HG02610 (cell line): ENCODE results near the gene RAB11FIP3.
A peak's percentile ranks its signal among the peaks of the same experiment; 100 is the strongest.

Experiments
- ATAC-seq: cut with Tn5 transposase; IDR thresholded peaks from one replicate; pipeline ENCODE4 v1.9.1; 2021; ENCODE audit warnings: mild to moderate bottlenecking, moderate library complexity; ENCODE audit not compliant: unreplicated experiment

Gene RAB11FIP3

DNA sequence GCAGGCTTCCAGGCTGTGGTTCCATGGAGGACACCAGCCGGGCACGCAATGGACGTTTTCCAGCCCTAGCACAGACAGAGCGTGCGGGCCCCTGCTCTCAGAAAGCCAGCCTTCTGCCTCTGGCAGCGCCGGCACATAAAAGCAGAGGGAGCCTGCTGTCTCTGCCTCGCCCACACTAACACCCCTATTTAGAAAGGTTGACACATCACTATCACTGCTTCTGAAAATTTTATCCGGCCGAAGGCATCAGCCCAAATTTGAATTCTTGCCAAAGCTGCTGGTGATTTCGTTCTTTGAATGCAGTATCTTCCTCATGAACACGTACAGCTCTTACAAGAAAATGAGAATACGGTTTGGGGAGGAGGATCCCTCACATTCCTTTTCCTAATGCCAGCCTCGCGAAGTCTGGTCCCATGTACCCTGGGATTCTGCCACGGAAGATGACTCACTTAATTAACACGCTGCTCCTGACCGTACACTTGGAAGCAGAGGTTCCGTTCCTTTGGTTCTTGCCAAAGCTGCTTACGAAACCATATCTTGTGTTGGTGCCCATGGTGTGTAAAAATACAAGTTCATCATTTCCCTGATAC lies 1.3 kb upstream of the RAB11FIP3 start:
- ATAC-seq = no peak

DNA sequence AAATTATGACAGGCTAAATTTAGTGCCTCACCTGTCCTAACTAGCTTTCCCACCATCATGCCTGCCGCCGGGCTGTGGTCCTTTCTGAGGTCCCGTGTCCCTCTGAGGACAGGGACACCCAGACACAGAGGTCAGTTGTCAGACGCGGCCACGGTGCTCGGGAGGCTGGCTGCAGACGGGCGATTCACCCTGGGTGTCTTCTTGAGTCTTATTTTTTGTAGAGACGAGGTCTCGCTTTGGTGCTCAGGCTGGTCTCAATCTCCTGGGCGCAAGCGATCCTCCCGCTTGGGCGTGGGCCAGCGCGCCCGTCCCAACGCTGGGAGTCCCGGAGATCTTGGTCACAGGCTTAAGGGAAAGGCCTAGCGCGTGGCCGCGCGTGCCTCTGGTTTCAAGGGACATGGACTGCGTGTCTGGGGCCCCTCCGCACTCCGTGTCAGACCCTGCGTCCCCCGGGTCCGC lies 797 bp upstream of the RAB11FIP3 start:
- ATAC-seq = no peak

DNA sequence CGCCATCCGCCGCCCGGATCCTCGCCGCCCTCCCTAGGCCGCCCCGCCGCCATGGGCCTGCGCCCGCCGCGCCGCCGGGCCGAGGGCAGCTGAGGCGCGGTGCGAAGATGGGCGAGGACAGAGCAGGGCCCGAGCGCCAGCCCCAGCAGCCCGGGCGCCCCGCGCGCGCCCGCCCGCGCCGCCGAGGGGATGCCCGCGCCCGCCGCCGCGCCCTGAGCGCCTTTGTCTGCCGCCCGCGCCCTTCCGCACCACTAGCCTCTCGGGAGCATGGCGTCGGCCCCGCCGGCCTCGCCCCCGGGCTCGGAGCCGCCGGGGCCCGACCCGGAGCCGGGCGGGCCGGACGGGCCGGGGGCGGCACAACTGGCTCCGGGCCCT lies 278 bp downstream of the RAB11FIP3 start:
- peak; percentile 31 for ATAC-seq

DNA sequence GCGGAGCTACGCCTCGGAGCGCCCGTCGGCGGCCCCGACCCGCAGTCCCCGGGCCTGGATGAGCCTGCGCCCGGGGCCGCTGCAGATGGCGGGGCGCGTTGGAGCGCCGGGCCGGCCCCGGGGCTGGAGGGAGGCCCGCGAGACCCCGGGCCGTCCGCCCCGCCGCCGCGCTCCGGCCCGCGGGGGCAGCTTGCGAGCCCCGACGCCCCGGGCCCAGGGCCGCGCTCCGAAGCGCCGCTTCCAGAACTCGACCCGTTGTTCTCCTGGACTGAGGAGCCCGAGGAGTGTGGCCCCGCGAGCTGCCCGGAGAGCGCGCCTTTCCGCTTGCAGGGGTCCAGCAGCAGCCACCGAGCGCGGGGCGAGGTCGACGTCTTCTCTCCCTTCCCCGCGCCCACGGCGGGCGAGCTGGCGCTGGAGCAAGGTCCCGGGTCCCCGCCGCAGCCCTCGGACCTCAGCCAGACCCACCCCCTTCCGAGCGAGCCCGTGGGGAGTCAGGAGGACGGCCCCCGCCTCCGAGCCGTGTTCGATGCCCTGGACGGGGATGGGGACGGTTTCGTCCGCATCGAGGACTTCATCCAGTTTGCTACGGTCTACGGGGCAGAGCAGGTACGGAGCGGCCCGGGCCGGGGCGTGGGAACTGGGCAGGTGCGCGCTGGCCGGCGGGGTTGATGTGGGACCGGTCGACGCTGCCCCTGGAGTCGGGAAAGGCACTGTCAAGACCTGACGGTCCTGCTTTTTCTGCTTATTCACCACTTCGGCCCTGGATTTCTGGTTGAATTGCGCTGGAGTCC lies 861 bp downstream of the RAB11FIP3 start:
- peak; percentile 5 for ATAC-seq

DNA sequence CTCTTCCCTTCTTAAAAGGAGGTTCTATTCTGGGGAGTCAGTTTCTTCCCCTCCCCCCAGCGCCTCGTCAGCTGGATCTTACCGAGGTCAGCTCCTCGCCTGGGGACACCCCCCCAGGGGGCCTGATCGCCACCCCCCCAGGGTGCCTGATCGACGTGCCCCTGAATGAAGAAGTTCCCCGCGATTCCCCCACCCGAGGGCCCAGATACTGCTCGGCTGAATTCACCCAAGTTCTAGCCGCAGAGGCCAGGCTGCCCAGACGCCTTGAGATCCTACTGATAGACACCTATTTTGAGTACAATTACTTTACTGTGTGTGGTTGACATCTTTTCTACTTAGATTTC lies 1.4 kb downstream of the RAB11FIP3 start:
- no peak for ATAC-seq

DNA sequence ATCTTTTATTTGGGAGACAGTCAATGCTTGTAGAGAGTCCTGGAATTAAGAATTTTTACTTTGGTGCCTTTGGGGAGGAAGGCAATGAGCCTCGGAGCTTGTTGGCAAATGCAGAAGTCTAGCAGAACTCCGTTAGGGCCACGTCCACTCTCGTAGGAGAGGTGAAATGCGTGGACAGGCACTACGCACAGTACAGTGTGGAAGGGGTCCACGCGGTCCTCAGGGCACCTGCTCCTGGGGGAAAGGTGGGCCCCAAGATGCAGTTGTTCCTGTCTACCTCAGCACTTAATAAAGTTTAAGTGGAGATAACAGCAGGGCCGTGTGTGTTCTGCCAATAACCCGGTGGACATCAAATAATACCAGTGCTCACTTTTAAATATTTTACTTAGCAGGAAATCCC lies 1.8 kb downstream of the RAB11FIP3 start:
- no peak for ATAC-seq

DNA sequence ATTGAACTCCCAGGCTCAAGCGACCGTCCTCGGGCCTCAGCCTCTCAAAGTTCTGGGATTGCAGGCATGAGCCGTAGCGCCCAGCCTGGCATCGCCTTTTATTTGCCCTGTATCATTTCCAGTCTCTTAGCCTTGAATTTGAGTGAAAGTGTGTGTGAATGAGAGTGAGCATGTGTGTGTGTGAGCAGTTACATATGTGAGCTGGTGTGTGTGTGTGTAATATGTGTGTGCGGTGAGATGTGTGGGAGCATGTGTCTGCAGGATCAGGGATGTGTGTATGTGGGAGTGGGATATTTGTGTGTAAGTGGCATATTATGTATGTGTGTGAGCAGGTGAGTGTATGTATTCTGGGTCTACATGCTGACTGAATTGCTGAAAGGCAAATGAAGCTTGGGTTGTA lies 5.5 kb downstream of the RAB11FIP3 start:
- no peak for ATAC-seq

DNA sequence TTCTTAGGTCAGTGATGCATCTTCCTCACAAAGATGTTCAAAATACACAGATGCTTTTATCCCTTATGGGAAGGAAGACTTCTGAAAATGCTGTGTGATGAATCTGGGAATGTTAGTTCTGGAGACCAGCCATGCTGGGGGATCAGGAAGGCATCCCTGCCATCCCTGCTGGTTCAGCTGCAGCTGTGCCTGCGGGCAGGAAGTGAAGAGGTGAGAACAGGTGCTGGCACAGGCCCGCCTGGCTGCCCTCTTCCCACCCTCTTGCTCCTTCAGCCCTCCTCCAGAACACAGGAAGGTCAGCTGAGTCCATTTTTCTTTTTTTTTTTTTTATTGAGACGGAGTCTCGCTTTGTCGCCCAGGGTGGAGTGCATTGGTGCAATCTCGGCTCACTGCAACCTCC lies 15.2 kb downstream of the RAB11FIP3 start:
- ATAC-seq = no peak

DNA sequence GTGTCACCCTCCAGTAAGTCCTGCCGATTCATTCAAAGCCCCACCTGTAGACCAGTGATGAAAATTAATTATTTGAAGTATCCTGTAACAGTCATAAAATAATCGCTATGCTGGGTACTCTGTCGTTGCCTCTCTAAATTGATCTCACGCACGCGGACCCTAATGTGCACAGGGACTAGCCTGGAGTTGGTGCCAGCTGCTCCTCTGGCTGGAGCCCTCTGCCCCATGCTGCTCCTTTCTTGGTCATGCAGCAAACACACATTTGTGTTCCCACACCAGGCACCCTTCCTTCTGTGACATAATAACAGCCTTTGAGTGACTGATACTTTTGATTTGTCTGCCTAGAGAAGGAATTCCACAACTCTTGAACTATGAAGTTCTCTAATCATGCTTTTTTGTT lies 16.0 kb downstream of the RAB11FIP3 start:
- ATAC-seq = no peak

DNA sequence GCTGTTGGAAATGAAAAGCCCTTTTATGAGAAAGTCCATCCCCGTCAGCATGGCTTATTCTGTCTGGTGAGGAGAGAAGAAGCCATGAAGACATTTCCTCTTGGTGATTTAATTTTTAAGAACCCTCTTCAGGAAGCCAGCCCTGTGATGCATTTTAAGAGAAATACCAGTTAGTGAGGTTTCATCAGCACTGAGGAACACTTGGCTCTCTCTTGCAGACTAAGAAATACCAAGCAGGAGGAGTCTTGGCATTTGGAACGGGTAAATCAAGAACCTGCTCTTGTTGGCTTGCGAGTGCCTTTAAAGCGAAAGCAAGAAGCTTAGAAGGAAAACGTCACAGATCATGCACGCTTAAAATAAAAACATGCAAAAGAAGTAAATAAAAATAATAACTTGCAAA lies 17.5 kb downstream of the RAB11FIP3 start:
- ATAC-seq = no peak

DNA sequence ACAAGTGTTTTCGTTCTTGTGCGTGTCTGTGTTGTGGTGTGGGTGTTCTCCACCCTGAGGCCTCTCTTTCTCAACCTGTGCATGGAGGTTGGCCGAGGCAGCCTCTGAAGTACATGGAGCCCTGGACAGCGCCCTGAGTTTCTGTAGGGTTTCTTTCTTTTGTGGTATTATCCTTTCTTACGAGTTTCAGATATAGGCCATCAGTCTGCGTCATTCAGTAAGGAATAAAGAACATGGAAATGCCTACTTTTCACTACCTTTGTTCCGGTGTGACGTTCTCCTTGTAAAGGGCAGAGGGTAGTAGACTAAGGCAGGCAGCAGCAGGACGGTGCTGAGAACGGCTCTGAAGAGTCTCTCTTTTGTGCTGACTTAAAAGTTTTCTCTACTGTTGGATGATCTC lies 18.6 kb downstream of the RAB11FIP3 start:
- no peak for ATAC-seq

DNA sequence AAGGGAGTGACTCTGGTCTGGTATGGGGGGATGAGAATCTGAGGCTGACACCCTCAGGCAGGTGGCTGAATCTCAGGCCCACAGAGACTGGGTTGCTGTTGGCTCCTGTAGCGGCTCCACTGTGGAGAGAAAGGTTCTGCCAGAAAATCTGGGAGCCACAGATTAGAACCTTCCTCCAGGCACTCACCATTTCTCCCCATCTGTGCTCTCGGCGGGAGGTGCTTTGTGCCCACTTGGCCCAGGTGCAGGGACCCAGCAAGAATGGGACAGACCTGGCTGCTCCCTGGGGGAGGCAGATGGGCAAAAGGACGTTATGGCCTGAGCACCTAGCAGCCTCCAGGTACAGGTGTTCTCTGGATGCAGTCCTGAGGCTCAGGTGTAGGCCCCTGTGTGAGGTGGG lies 20.1 kb downstream of the RAB11FIP3 start:
- no peak for ATAC-seq

DNA sequence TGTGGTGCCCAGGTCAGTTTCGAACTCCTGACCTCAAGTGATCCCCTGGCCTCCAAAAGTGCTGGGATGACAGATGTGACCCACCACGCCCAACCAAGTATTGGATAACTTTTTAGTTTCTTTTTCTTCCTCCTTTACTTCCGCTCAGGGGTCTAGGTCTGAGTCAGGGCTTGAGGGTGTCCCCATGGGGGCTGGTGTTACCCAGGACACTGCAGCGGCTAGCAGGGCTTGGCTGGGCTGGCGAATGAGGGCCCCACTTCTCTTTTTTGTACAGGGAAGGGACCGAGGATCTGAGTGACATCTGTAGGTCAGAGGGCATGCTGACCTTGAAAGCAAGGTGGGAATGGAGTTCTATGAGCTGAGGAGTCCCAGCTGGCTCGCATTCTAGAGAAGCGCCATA lies 24.9 kb downstream of the RAB11FIP3 start:
- ATAC-seq = no peak

DNA sequence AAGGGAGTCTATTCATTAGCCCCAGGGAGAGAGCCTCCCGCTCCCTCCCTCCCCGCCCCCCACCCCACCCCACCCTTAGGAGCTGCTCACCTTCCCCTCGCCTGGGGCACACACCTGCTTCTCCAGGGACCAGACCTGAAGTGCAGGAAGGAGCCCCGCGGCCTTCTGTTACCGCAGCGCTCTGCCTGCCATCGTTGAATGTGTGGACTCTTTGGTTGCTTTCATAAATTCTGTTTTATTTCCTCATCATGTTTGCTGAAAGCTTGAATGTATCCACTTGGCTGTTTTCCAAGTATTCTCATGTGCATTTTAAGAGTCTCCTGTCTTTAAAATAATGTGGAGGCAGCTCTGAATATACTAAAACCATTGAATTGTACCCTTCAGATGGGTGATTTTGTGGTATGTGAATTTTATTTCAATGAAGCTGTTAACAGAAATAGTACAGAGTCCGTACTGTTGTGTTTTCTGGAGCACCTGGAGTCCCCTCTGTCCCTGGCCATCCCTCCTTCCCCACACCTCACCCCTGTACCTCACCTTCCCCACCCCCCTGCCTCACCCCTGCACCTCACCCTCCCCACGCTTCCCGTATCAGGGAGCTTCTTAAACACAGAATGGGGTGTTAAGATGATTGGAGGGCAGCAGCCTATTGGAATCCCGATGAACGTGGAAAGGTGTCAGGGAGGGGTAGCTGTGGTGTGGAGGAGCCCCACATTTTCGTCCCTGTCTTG lies 25.5 kb downstream of the RAB11FIP3 start:
- ATAC-seq = no peak

DNA sequence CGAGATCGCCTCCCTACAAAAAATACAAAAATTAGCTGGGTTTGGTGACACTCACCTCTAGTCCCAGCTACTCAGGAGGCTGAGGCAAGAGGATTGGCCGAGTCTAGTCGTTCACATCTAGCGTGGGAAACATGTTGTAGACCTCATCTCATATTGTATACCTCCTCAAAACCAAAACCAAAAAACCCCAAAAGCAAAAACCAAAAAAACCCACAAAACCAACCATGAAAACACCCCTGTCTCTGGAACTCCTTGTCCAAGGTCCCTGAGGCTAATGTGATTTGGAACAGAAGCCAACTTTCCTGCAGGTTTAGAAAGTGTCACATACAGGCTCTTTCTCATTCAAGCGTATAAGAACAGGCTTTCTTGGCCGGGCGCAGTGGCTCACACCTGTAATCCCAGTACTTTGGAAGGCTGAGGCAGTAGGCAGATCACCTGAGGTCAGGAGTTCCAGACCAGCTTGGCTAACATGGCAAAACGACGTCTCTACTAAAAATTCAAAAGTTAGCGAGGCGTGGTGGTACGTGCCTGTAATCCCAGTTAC lies 29.0 kb downstream of the RAB11FIP3 start:
- ATAC-seq = no peak

DNA sequence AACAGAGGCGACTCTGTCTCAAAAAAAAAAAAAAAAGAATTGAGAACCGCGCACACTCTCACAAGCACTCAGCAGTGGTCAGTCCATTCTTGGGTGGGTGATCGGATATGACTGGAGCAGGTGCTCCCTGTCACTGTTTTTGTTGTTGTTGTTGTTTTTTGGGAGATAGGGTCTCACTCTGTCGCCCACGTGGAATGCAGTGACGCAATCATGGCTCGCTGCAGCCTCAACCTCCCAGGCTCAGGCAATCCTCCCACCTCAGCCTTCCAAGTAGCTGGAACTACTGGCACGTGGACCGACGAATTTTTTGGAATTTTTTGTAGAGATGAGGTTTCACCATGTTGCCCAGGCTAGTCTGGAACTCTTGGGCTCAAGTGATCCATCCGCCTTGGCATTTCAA lies 30.0 kb downstream of the RAB11FIP3 start:
- no peak for ATAC-seq

DNA sequence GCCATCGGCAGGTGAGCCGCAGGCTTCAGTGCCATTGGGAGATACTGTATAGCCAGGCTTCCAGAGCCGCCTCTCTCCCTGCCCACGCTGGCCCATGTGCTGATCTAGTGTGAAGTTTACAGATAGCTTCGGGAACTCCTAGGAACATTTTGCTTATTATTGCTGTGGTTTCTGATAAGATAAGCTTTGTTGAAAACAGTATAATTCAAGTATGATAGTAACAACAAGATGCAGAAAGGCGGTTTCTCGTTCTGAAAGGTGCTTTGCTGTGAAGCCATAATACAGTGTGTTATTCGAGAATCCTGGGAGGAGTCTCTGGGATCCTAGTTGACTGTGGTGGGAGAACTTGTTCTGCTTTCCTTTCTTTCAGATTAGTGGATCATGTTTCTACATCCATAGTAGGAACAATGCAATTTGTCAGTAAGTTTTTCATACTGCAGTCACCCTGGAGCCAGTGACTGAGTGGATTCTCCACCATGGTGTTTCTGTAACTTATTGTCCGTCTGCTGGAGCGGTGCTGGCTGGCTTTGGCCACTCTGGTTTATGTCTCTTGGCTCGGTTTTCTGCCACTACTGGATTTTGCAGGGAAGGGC lies 31.5 kb downstream of the RAB11FIP3 start:
- ATAC-seq = no peak

DNA sequence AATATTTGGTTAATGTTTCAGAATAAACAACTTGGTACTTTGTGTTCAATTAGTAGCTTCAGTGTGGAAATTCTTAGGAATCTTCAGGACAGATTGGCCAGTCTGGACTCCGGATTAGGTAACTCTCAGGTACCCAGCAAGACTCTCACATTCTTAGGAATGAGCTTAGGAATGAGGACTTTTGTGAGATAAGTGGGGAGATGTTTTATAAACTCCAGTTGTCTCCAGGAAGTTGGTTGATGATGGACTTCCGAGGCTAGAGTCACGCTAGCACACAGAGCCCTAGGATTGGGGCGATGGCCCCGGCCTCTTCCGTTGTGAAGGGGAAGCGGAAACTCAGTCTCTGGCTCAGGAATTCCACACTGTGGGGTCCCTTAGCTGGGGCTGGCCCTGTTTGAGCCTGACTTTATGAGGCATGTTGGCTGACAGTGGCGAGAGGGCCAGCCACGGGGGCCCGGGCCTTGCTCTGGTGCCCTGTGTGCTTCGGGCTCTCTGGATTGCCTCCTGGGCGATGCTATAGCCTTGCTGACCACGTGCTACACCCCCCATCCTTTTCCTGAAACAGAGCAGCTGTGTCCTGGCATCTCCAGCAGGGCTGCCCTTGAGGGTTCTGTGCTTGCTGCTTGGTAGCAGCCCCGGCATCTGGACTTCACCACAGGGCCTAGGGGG lies 32.4 kb downstream of the RAB11FIP3 start:
- ATAC-seq = no peak

DNA sequence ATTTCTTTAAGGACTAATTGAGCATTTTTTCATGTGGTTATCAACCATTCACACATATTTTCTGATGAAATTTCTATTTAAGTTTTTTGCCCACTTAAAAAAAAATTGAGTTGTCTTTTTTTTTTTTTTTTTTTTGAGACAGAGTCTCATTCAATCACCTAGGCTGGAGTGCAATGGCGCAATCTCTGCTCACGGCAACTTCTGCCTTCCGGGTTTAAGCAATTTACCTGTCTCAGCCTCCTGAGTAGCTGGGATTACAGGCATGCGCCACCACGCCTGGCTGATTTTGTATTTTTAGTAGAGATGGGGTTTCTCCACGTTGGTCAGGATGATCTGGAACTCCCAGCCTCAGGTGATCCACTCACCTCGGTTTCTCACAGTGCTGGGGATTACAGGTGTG lies 34.3 kb downstream of the RAB11FIP3 start:
- ATAC-seq = no peak

DNA sequence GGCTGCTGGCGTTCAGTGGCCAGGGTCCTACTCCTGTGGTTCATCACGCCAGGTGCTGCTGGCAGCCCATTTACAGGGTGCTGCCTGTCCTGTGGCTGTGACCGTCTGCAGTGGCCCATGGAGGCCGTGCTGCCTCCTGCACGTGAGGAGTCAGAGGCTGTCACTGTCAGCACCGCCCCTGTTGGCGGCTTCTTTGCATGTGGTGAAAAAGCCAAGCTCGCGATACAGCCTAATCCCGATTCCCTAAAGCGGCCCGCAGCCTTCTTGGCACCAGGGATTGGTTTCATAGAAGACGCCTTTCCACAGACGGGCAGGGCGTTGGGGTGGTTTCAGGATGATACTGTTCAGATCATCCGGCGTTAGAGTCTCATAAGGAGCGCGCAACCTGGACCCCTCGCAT lies 35.3 kb downstream of the RAB11FIP3 start:
- no peak for ATAC-seq

DNA sequence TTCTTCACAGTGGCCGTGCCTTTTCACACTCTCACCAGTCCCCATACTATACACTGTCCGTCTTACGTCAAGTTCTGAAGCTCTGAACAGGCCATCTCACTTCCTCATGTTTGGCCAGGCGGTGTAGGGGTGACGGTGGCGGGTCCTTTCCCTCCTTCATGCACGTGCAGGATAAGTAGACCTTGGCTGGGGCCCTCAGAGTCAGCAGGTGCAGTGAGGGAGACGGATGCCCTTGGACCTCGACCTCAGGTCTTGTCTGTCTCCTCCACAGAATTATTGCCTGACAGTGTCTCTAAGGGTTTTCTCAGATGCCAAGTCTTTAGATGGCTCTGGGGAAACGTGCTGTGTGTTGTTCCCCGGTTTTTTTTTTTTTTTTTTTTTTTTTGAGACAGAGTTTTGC lies 37.6 kb downstream of the RAB11FIP3 start:
- ATAC-seq = no peak
